Measurements from ENCODE around the gene PGP.

PGP gene

GRCh38 chr16:2173916-2174315, 40.7 kb downstream of the PGP start:
- Histone ChIP-seq H2AFZ (ENCODE audit: low read depth) (no peak overlapping the region), H3K79me2 (ENCODE audit: insufficient read depth, low read depth) (no peaks in the 10 kb centered on the region), H4K20me1 (ENCODE audit: insufficient read depth) (no peaks in the 10 kb centered on the region), H3K36me3 (ENCODE audit: insufficient read depth) (peaks cover 6% of the 10 kb centered on the region; the same call in 1 of the 2 replicates), H3K4me3 (IDR thresholded peaks at IDR 0.05; ENCODE audit: insufficient read depth, low read depth, low read length) (no peak overlapping the region), H3K27me3 (ENCODE audit: insufficient read depth, low read depth) (no peaks in the 10 kb centered on the region), H3K9ac (no peak overlapping the region), H3K4me2 (no peak overlapping the region), H3K4me1 (ENCODE audit: low read depth, poor library complexity, severe bottlenecking) (no peaks in the 10 kb centered on the region), H3K27ac (no peak overlapping the region)
- no peak for TF ChIP-seq CTCF (conservative IDR thresholded peaks at IDR 0.05; ENCODE audit: low read depth, low read length)

GRCh38 chr16:2173366-2173765, 41.3 kb downstream of the PGP start:
- Histone ChIP-seq H3K4me3 (IDR thresholded peaks at IDR 0.05; ENCODE audit: insufficient read depth, low read depth, low read length) (no peak overlapping the region), H3K4me2 (no peak overlapping the region), H3K27me3 (ENCODE audit: insufficient read depth, low read depth) (no peaks in the 10 kb centered on the region), H2AFZ (ENCODE audit: low read depth) (no peak overlapping the region), H3K9ac (no peak overlapping the region), H3K27ac (no peak overlapping the region), H3K79me2 (ENCODE audit: insufficient read depth, low read depth) (no peaks in the 10 kb centered on the region), H3K4me1 (ENCODE audit: low read depth, poor library complexity, severe bottlenecking) (peaks cover under 1% of the 10 kb centered on the region), H3K36me3 (ENCODE audit: insufficient read depth) (peaks cover 6% of the 10 kb centered on the region; the same call in 1 of the 2 replicates), H4K20me1 (ENCODE audit: insufficient read depth) (no peaks in the 10 kb centered on the region)
- no peak for TF ChIP-seq CTCF (conservative IDR thresholded peaks at IDR 0.05; ENCODE audit: low read depth, low read length)

- H3K4me2 ChIP-seq, result no peak overlapping the region
- peaks cover 6% of the 10 kb centered on the region; the same call in 1 of the 2 replicates for H3K36me3 ChIP-seq (ENCODE audit: insufficient read depth)
These were observed 41.8 kb downstream of the PGP start for GRCh38 chr16:2172688-2173335.

GRCh38 chr16:2171601-2172178, 43.0 kb downstream of the PGP start:
- Histone ChIP-seq H3K4me2 (no peak overlapping the region), H3K27me3 (ENCODE audit: insufficient read depth, low read depth) (no peaks in the 10 kb centered on the region), H4K20me1 (ENCODE audit: insufficient read depth) (no peaks in the 10 kb centered on the region), H3K36me3 (ENCODE audit: insufficient read depth) (peaks cover 6% of the 10 kb centered on the region; the same call in 1 of the 2 replicates), H2AFZ (ENCODE audit: low read depth) (no peak overlapping the region), H3K79me2 (ENCODE audit: insufficient read depth, low read depth) (no peaks in the 10 kb centered on the region), H3K4me3 (IDR thresholded peaks at IDR 0.05; ENCODE audit: insufficient read depth, low read depth, low read length) (no peak overlapping the region), H3K4me1 (ENCODE audit: low read depth, poor library complexity, severe bottlenecking) (peaks cover 11% of the 10 kb centered on the region), H3K9ac (no peak overlapping the region), H3K27ac (no peak overlapping the region)
- no peak for TF ChIP-seq CTCF (conservative IDR thresholded peaks at IDR 0.05; ENCODE audit: low read depth, low read length)

More at GRCh38 chr16:2172688-2173335, 41.8 kb downstream of the PGP start:
- Histone ChIP-seq H3K27ac (no peak overlapping the region), H3K4me1 (ENCODE audit: low read depth, poor library complexity, severe bottlenecking) (peaks cover 6% of the 10 kb centered on the region), H3K27me3 (ENCODE audit: insufficient read depth, low read depth) (no peaks in the 10 kb centered on the region), H2AFZ (ENCODE audit: low read depth) (no peak overlapping the region), H3K9ac (no peak overlapping the region), H3K79me2 (ENCODE audit: insufficient read depth, low read depth) (no peaks in the 10 kb centered on the region), H3K4me3 (IDR thresholded peaks at IDR 0.05; ENCODE audit: insufficient read depth, low read depth, low read length) (no peak overlapping the region), H4K20me1 (ENCODE audit: insufficient read depth) (no peaks in the 10 kb centered on the region)
- TF ChIP-seq CTCF (conservative IDR thresholded peaks at IDR 0.05; ENCODE audit: low read depth, low read length), result no peak
